ENCODE data around the gene YPEL4. TPM values are rescaled to one million over a fixed set of nuclear protein-coding genes. Genes with fewer than 3 reads are reported as not detected.
A peak's percentile ranks its signal among the peaks of the same experiment; 100 is the strongest.

Gene YPEL4
- total RNA-seq, 1 donor, result 3.5 TPM

- no peak for DNase-seq (ENCODE audit: low read depth in 2 of 3, low spot score in 2 of 3)
Measured at GRCh38 chr11:57651408-57651807, 1.7 kb upstream of the YPEL4 start.

- no peak for DNase-seq (ENCODE audit: low read depth in 2 of 3, low spot score in 2 of 3)
Measured at GRCh38 chr11:57650739-57651090, 1.0 kb upstream of the YPEL4 start.

- DNase-seq (ENCODE audit: low read depth in 2 of 3, low spot score in 2 of 3), result no peak
Measured at GRCh38 chr11:57648801-57649735, 644 bp downstream of the YPEL4 start.

GRCh38 chr11:57647960-57648800 lies 1.5 kb downstream of the YPEL4 start:
- peak in 2 of 3 donors; percentile 76 to 84 for DNase-seq (ENCODE audit: low read depth in 2 of 3, low spot score in 2 of 3)

GRCh38 chr11:57647372-57647771 lies 2.3 kb downstream of the YPEL4 start:
- no peak for DNase-seq (ENCODE audit: low read depth in 2 of 3, low spot score in 2 of 3)

GRCh38 chr11:57646799-57647303 lies 2.9 kb downstream of the YPEL4 start:
- peak in 1 of 3 donors; percentile 44 for DNase-seq (ENCODE audit: low read depth in 2 of 3, low spot score in 2 of 3)

GRCh38 chr11:57646194-57646798 lies 3.4 kb downstream of the YPEL4 start:
- no peak for DNase-seq (ENCODE audit: low read depth in 2 of 3, low spot score in 2 of 3)

- no peak for DNase-seq (ENCODE audit: low read depth in 2 of 3, low spot score in 2 of 3)
Measured at GRCh38 chr11:57645689-57646085, 4.0 kb downstream of the YPEL4 start.

GRCh38 chr11:57644748-57645688 lies 4.7 kb downstream of the YPEL4 start:
- peak; percentile 60 to 90 (median 77) for DNase-seq (ENCODE audit: low read depth in 2 of 3, low spot score in 2 of 3)

- DNase-seq (ENCODE audit: low read depth in 2 of 3, low spot score in 2 of 3), result no peak
Measured at GRCh38 chr11:57643802-57644201, 5.9 kb downstream of the YPEL4 start.

GRCh38 chr11:57641011-57641807 lies 8.5 kb downstream of the YPEL4 start:
- peak in 1 of 3 donors; percentile 72 for DNase-seq (ENCODE audit: low read depth in 2 of 3, low spot score in 2 of 3)

GRCh38 chr11:57640068-57640800 lies 9.5 kb downstream of the YPEL4 start:
- DNase-seq (ENCODE audit: low read depth in 2 of 3, low spot score in 2 of 3), result no peak

GRCh38 chr11:57639321-57640067 lies 10.2 kb downstream of the YPEL4 start:
- peak in 2 of 3 donors; percentile 77 to 93 for DNase-seq (ENCODE audit: low read depth in 2 of 3, low spot score in 2 of 3)

- no peak for DNase-seq (ENCODE audit: low read depth in 2 of 3, low spot score in 2 of 3)
Measured at GRCh38 chr11:57638811-57639320, 10.8 kb downstream of the YPEL4 start.

- peak in 1 of 3 donors; percentile 52 for DNase-seq (ENCODE audit: low read depth in 2 of 3, low spot score in 2 of 3)
Measured at GRCh38 chr11:57638005-57638781, 11.5 kb downstream of the YPEL4 start.

GRCh38 chr11:57637626-57638004 lies 12.1 kb downstream of the YPEL4 start:
- no peak for DNase-seq (ENCODE audit: low read depth in 2 of 3, low spot score in 2 of 3)

- DNase-seq (ENCODE audit: low read depth in 2 of 3, low spot score in 2 of 3), result no peak
Measured at GRCh38 chr11:57635246-57635645, 14.5 kb downstream of the YPEL4 start.
